Astrocyte (in vitro differentiated cells and primary cell): Measurements from ENCODE around the gene PSMB9.

Source experiments
- CTCF ChIP-seq: IDR thresholded peaks from 2 replicates; pipeline ENCODE4 v1.5.1; 2011; ENCODE audit warnings: low read depth, mild to moderate bottlenecking, inconsistent platforms, low read length, moderate library complexity; ENCODE audit not compliant: insufficient read depth
- EZH2 ChIP-seq: IDR thresholded peaks from 2 replicates; pipeline ENCODE4 v1.6.1; 2012; ENCODE audit warnings: mild to moderate bottlenecking, low read length, inconsistent platforms; ENCODE audit not compliant: insufficient read depth

DNA sequence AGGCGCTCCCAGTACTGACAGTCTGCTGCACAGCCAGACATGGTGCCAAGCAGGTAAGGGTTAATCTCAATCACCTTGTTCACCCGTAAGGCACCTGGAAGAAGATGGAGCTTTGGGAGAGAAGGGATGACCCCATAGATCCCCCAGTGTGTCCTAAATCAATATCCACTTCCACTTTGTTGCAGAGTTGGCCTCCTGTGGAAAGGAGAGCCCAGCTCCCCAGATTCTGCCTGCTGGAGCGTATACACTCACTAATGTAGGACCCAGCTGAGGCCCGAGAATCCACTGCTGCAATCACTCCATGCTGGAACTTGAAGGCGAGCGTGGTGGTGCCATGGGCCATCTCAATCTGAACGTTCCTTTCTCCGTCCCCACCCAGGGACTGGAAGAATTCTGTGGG lies 11.3 kb upstream of the PSMB9 start:
- no peak for TF ChIP-seq CTCF
- TF ChIP-seq EZH2 = no peak
